Vagina (tissue), 2 donors: ENCODE measurements around the gene ANK2. TPM values are rescaled to one million over a fixed set of nuclear protein-coding genes. Genes with fewer than 3 reads are reported as not detected.

Source experiments
- DNase-seq, 2 donors: peaks; one replicate each; pipeline ENCODE4 v3.0.0-alpha.2; 2017; ENCODE audit errors: extremely low spot score in 2 of 2
- H3K27ac ChIP-seq: fragments of 200-600 bp; sonication (generic); one replicate; pipeline ENCODE4 v1.5.1; 2019
- H3K27me3 ChIP-seq: fragments of 200-600 bp; sonication (generic); one replicate; pipeline ENCODE4 v1.5.1; 2019
- H3K36me3 ChIP-seq, 2 donors: fragments of 200-600 bp; sonication (generic); one replicate each; pipeline ENCODE4 v1.5.1; 2017 to 2019
- H3K4me1 ChIP-seq: fragments of 200-600 bp; sonication (generic); one replicate; pipeline ENCODE4 v1.5.1; 2019
- H3K4me3 ChIP-seq, 2 donors: fragments of 200-600 bp; sonication (generic); 1 replicate in 1 of 2; 2 replicates in 1 of 2; pipeline ENCODE4 v1.5.1; 2016 to 2019
- H3K9me3 ChIP-seq: fragments of 200-600 bp; sonication (generic); one replicate; pipeline ENCODE4 v1.5.1; 2019
- POLR2A ChIP-seq, 2 donors: fragments of 450-650 bp; IDR thresholded peaks; one replicate each; pipeline ENCODE4 v1.6.1; 2017; ENCODE audit warnings: antibody characterized with exemption in 2 of 2, mild to moderate bottlenecking in 2 of 2, moderate library complexity in 2 of 2
- POLR2AphosphoS5 ChIP-seq, 2 donors: sonication (generic); formaldehyde crosslinking; IDR thresholded peaks; one replicate each; pipeline ENCODE4 v1.9.0; 2017; ENCODE audit warnings: antibody characterized with exemption in 2 of 2, mild to moderate bottlenecking in 2 of 2, low read depth in 1 of 2; ENCODE audit not compliant: insufficient read depth in 1 of 2
- intact Hi-C: fragments of 100-400 bp; cut with DNase I; formaldehyde crosslinking; loops from one replicate; pipeline ENCODE4 v1.15.1; 2023
- total RNA-seq: library from RNA; depleted of rRNA; stranded (reverse); fragments of >200 nt; gene quantifications from one replicate; pipeline ENCODE4 v1.2.3, GENCODE V29; 2016
- TF ChIP-seq, protein P1 (sequence below), 3 experiments: fragments of 450-650 bp in 2 of 3; fragments of 200-600 bp in 1 of 3; sonication (generic) in 1 of 3; IDR thresholded peaks; one replicate each; pipeline ENCODE4 v1.5.1; 2017 to 2019; ENCODE audit warnings: antibody characterized with exemption in 3 of 3, mild to moderate bottlenecking in 2 of 3, moderate library complexity in 2 of 3

Gene ANK2
- total RNA-seq, result 64.6 TPM

DNA sequence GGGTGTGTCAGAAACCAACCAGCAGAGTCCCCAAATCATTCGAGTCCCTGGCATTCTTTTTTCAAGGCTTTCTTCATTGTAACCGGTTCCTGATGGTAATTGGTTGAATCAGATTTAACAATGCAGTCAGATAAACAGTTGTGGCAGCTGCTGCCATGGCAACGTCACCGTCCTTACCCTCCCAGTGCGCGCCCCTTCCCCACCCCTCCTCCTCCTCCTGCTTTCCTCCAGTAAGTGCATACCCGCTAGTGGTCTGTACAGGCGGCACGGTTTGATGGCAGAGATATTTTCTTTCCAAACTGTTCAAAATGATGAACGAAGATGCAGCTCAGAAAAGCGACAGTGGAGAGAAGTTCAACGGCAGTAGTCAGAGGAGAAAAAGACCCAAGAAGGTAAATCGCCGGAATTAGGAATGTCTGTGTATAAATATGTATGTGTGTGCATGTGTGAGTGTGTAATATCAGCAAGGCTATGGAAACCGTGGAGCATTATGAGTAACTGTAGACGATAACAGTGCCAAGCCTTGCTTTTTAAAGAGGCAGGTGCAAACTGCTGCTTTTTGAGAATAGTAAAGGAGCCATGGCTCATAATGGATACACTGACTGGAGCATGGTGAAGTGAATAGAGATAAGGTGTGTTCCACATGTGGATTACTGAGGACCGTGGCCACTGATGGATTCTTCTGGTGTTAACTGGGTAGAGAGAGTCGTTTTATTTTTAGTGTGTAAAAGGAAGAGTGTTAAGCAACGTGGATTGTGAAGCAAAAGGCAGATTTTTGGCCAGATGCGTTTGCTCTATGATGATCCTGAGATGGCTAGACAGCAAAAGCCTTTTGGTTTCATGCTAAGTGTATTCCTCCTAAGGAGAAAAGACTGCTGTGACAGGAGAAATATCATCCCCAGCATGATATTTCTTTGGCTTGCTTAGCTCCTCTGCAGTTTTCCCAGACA lies at the start of gene ANK2:
ANK2 (plus strand) TSS at position 233 of the 950 bp plus-strand sequence; CDS start at position 309, 76 bp downstream.
- peak within 1 kb of the TSS; percentile 22 to 30 for H3K4me3 ChIP-seq

DNA sequence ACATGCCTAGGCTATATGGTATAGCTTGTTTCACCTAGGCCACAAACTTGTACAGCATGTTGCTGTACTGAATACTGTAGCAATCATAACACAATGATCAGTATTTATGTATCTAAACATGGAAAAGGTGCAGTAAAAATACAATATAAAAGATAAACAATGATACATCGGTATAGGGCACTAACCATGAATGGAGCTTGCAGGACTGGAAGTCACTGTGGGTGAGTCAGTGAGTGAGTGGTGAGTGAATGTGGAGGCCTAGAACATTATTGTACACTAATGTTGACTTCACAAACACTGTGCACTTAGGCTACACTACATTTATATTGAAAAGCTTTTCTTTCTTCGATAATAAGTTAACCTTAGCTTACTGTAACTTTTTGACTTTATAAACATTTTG lies 45.6 kb upstream of the ANK2 start:
- H3K36me3 ChIP-seq, result no peaks in the 10 kb centered on the region
- DNase-seq, result no peak
- TF ChIP-seq POLR2AphosphoS5 (IDR thresholded peaks at IDR 0.05; ENCODE audit: insufficient read depth in 1 of 2, low read depth in 1 of 2) (no peak), POLR2A (IDR thresholded peaks at IDR 0.05) (no peak)
- TF ChIP-seq, protein P1, sequence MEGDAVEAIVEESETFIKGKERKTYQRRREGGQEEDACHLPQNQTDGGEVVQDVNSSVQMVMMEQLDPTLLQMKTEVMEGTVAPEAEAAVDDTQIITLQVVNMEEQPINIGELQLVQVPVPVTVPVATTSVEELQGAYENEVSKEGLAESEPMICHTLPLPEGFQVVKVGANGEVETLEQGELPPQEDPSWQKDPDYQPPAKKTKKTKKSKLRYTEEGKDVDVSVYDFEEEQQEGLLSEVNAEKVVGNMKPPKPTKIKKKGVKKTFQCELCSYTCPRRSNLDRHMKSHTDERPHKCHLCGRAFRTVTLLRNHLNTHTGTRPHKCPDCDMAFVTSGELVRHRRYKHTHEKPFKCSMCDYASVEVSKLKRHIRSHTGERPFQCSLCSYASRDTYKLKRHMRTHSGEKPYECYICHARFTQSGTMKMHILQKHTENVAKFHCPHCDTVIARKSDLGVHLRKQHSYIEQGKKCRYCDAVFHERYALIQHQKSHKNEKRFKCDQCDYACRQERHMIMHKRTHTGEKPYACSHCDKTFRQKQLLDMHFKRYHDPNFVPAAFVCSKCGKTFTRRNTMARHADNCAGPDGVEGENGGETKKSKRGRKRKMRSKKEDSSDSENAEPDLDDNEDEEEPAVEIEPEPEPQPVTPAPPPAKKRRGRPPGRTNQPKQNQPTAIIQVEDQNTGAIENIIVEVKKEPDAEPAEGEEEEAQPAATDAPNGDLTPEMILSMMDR (IDR thresholded peaks at IDR 0.05), result no peak
- no peak overlapping the region for H3K27ac ChIP-seq
- intact Hi-C loops, result no loop called here
- H3K4me3 ChIP-seq, result no peak overlapping the region
- H3K9me3 ChIP-seq, result no peaks in the 10 kb centered on the region
- no peaks in the 10 kb centered on the region for H3K27me3 ChIP-seq
- H3K4me1 ChIP-seq, result no peaks in the 10 kb centered on the region

More for the DNA sequence above, at the start of gene ANK2:
- Histone ChIP-seq H3K27me3 (no peaks in the 10 kb centered on the region), H3K9me3 (no peaks in the 10 kb centered on the region), H3K4me1 (no peaks in the 10 kb centered on the region), H3K36me3 (no peaks in the 10 kb centered on the region), H3K27ac (no peak within 1 kb of the TSS)
- DNase-seq, result no peak
- TF ChIP-seq, protein P1 (IDR thresholded peaks at IDR 0.05), result no peak
- TF ChIP-seq POLR2AphosphoS5 (IDR thresholded peaks at IDR 0.05; ENCODE audit: insufficient read depth in 1 of 2, low read depth in 1 of 2) (no peak), POLR2A (IDR thresholded peaks at IDR 0.05) (no peak)
- intact Hi-C loops, result no loop called here

DNA sequence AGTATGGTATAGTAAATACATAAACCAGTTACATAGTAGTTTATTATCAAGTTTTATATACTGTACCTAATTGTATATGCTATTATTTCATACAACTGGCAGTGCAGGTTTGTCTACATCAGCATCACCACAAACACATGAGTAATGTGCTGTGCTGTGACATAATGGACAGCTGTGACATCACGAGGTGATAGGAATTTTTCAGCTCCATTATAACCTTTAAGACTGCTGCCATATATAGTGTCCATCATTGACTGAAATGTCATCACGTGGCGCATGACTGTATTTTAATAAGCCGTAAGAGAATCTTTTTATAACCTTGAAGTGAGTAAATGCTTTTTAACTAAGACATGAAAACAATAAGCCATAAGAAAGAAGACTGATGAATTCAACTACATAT lies 44.8 kb upstream of the ANK2 start:
- H3K27me3 ChIP-seq, result no peaks in the 10 kb centered on the region
- no peak overlapping the region for H3K27ac ChIP-seq
- no peak overlapping the region for H3K4me3 ChIP-seq
- DNase-seq, result no peak
- no peaks in the 10 kb centered on the region for H3K4me1 ChIP-seq
- no peaks in the 10 kb centered on the region for H3K36me3 ChIP-seq
- H3K9me3 ChIP-seq, result no peaks in the 10 kb centered on the region
- TF ChIP-seq POLR2AphosphoS5 (IDR thresholded peaks at IDR 0.05; ENCODE audit: insufficient read depth in 1 of 2, low read depth in 1 of 2), result no peak
- TF ChIP-seq POLR2A (IDR thresholded peaks at IDR 0.05), result no peak
- TF ChIP-seq, protein P1 (IDR thresholded peaks at IDR 0.05), result no peak
- intact Hi-C loops, result no loop called here

DNA sequence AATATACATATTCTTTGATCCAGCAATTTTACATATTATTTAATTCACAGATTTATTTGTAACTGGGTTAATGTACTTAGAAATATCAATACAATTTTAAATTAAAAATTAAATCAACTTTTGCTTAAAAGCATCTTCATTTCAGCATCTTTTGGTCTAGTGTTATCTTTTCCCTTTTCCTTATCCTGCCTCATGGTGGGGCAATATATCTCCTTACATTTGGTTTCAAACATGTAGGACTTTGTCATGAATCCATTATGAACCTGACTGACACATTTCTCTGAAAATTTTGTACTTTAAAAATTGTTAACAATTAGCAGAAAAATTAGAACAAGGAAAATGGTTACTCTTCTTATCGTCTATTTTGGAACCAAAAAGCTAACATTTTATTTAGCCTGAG lies 42.8 kb upstream of the ANK2 start:
- DNase-seq, result no peak
- TF ChIP-seq POLR2AphosphoS5 (IDR thresholded peaks at IDR 0.05; ENCODE audit: insufficient read depth in 1 of 2, low read depth in 1 of 2), result no peak
- TF ChIP-seq, protein P1 (IDR thresholded peaks at IDR 0.05), result no peak
- TF ChIP-seq POLR2A (IDR thresholded peaks at IDR 0.05), result no peak
- H3K36me3 ChIP-seq, result no peaks in the 10 kb centered on the region

DNA sequence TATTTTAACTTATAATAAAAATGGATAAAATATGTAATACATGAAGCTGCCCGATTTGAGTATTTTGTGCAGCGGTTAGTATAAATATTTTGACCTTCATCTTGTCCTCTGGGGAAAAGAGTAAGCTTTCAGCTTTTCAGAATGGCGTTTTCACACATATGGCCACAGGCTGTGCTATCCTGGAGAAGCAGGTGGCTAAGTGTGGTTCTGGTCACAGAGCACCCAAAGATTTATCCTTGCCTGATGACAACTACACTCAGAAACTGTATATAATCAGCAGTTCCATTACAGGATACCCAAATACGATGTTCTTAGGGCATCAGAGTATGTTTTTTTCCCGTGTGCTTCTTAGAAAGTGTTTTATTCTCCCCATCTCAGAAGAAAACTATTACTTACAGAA lies 42.3 kb upstream of the ANK2 start:
- no peaks in the 10 kb centered on the region for H3K36me3 ChIP-seq
- no peaks in the 10 kb centered on the region for H3K9me3 ChIP-seq
- H3K27ac ChIP-seq, result no peak overlapping the region
- intact Hi-C loops, result no loop called here
- no peaks in the 10 kb centered on the region for H3K27me3 ChIP-seq
- no peak overlapping the region for H3K4me3 ChIP-seq
- TF ChIP-seq, protein P1 (IDR thresholded peaks at IDR 0.05), result no peak
- H3K4me1 ChIP-seq, result no peaks in the 10 kb centered on the region
- no peak for DNase-seq

More for the DNA sequence above, 42.8 kb upstream of the ANK2 start:
- Histone ChIP-seq H3K27me3 (no peaks in the 10 kb centered on the region), H3K27ac (no peak overlapping the region), H3K4me1 (no peaks in the 10 kb centered on the region), H3K9me3 (no peaks in the 10 kb centered on the region), H3K4me3 (no peak overlapping the region)
- intact Hi-C loops, result no loop called here
